K562 (cell line): ENCODE data around the gene MAMDC2. TPM values are rescaled to one million over a fixed set of nuclear protein-coding genes. Genes with fewer than 3 reads are reported as not detected.

Experiments
- CTBP1 ChIP-seq: fragments of 450-650 bp; IDR thresholded peaks from 2 replicates; pipeline ENCODE4 v1.6.1; 2016; ENCODE audit warnings: borderline replicate concordance
- ELF4 ChIP-seq: fragments of 450-650 bp; formaldehyde crosslinking; IDR thresholded peaks from 2 replicates; pipeline ENCODE4 v1.4.0; 2022; ENCODE audit warnings: missing genetic modification characterization
- HEY1 ChIP-seq: fragments of 250-450 bp; sonication (Bioruptor Pico); IDR thresholded peaks from 2 replicates; pipeline ENCODE4 v1.5.0; 2020; ENCODE audit warnings: mild to moderate bottlenecking, moderate library complexity, borderline replicate concordance
- HSF4 ChIP-seq: fragments of 250-450 bp; sonication (Bioruptor Pico); IDR thresholded peaks from 2 replicates; pipeline ENCODE4 v2.1.2; 2022; ENCODE audit warnings: mild to moderate bottlenecking, moderate library complexity, borderline replicate concordance
- MCM2 ChIP-seq: fragments of 450-650 bp; IDR thresholded peaks from 2 replicates; pipeline ENCODE4 v1.6.1; 2017; ENCODE audit warnings: low read depth, mild to moderate bottlenecking
- MXI1 ChIP-seq: IDR thresholded peaks from 2 replicates; pipeline ENCODE4 v1.6.1; 2011; ENCODE audit warnings: low read depth, mild to moderate bottlenecking, improper control_type of control experiment, low read length
- NBN ChIP-seq: fragments of 450-650 bp; IDR thresholded peaks from 2 replicates; pipeline ENCODE4 v1.6.1; 2016; ENCODE audit warnings: low read depth, mild to moderate bottlenecking
- NR2F6 ChIP-seq: fragments of 450-650 bp; formaldehyde crosslinking; IDR thresholded peaks from 2 replicates; pipeline ENCODE4 v1.4.0; 2020; ENCODE audit warnings: mild to moderate bottlenecking
- PML ChIP-seq: IDR thresholded peaks from 2 replicates; pipeline ENCODE4 v1.6.1; 2012; ENCODE audit warnings: low read length, inconsistent platforms
- RBM25 ChIP-seq: fragments of 200-400 bp; formaldehyde crosslinking; IDR thresholded peaks from 2 replicates; pipeline ENCODE4 v1.6.1; 2018; ENCODE audit warnings: low read length, low read depth, moderate library complexity; ENCODE audit not compliant: severe bottlenecking
- SREBF2 ChIP-seq: sonication (generic); formaldehyde crosslinking; IDR thresholded peaks from 2 replicates; pipeline ENCODE4 v1.4.0; 2020; ENCODE audit warnings: mild to moderate bottlenecking, missing genetic modification reagents
- TCF3 ChIP-seq: sonication (generic); formaldehyde crosslinking; IDR thresholded peaks from 2 replicates; pipeline ENCODE4 v1.4.0; 2020; ENCODE audit warnings: mild to moderate bottlenecking, missing genetic modification reagents
- TRIM24 ChIP-seq, 2 experiments: fragments of 450-650 bp; IDR thresholded peaks; 2 replicates each; pipeline ENCODE4 v1.6.1; 2016
- YY1 ChIP-seq, 3 experiments: IDR thresholded peaks; 2 replicates each; pipeline ENCODE4 v1.6.1; 2011; ENCODE audit warnings: low read length in 2 of 3, mild to moderate bottlenecking in 2 of 3, moderate library complexity in 2 of 3, borderline replicate concordance in 1 of 3, control low read depth in 1 of 3, low read depth in 1 of 3; ENCODE audit not compliant: insufficient read depth in 3 of 3, insufficient replicate concordance in 2 of 3, control insufficient read depth in 1 of 3, insufficient read length in 1 of 3; ENCODE audit errors: extremely low read depth in 1 of 3
- ZNF644 ChIP-seq: fragments of 200-800 bp; sonication (Bioruptor generic); IDR thresholded peaks from 2 replicates; pipeline ENCODE4 v1.6.1; 2016; ENCODE audit warnings: low read depth, missing genetic modification characterization, missing compliant biosample characterization
- ZNF766 ChIP-seq: fragments of 200-800 bp; sonication (Bioruptor generic); conservative IDR thresholded peaks from 2 replicates; pipeline ENCODE4 v1.6.1; 2016; ENCODE audit warnings: missing genetic modification characterization, missing compliant biosample characterization
- ZNF785 ChIP-seq: fragments of 250-450 bp; sonication (Bioruptor Pico); IDR thresholded peaks from 2 replicates; pipeline ENCODE4 v1.4.0; 2020; ENCODE audit warnings: mild to moderate bottlenecking
- ZNF79 ChIP-seq: fragments of 250-450 bp; sonication (Bioruptor Pico); IDR thresholded peaks from 2 replicates; pipeline ENCODE4 v1.4.0; 2020; ENCODE audit warnings: low read depth, mild to moderate bottlenecking, moderate library complexity
- polyA plus RNA-seq, 8 experiments: library from polyadenylated mRNA; depleted of rRNA in 4 of 8; stranded (reverse) in 5 of 8; unstranded in 3 of 8; fragments of >200 nt; fragmentation: Nextera tagmentation in 2 of 8; fragmentation: Illumina TruSeq in 1 of 8; extraction: Ambion mirVana in 2 of 8; extraction: Trizol in 1 of 8; gene quantifications; 2 replicates each; pipeline versions ENCODE4 v1.2.1 to v1.2.3, GENCODE V29; 2011 to 2014; ENCODE audit warnings: inconsistent platforms in 1 of 8, missing spikeins in 1 of 8
- total RNA-seq, 7 experiments: library from RNA; depleted of rRNA in 6 of 7; stranded (reverse); fragments of >200 nt in 6 of 7; fragmentation: Illumina TruSeq in 2 of 7; extraction: Trizol in 2 of 7; gene quantifications; 2 replicates each; pipeline versions ENCODE4 v1.2.1 to v1.2.3, GENCODE V29; 2011 to 2021; ENCODE audit warnings: low replicate concordance in 1 of 7
- TF ChIP-seq, protein P1 (sequence below): fragments of 450-650 bp; IDR thresholded peaks from 2 replicates; pipeline ENCODE4 v1.7.1; 2018; ENCODE audit warnings: mild to moderate bottlenecking, low read depth; ENCODE audit not compliant: partially characterized antibody
- TF ChIP-seq, protein P2 (sequence below): sonication (generic); formaldehyde crosslinking; IDR thresholded peaks from 2 replicates; pipeline ENCODE4 v1.8.0; 2022; ENCODE audit warnings: mild to moderate bottlenecking, missing genetic modification reagents
- TF ChIP-seq, protein P3 (sequence below): fragments of 250-450 bp; sonication (Bioruptor Pico); IDR thresholded peaks from 2 replicates; pipeline ENCODE4 v1.5.0; 2020; ENCODE audit warnings: mild to moderate bottlenecking
- TF ChIP-seq, protein P4 (sequence below): fragments of 250-450 bp; sonication (Bioruptor Pico); IDR thresholded peaks from 2 replicates; pipeline ENCODE4 v1.6.1; 2021; ENCODE audit warnings: mild to moderate bottlenecking
- TF ChIP-seq, protein P5 (sequence below): fragments of 250-450 bp; sonication (Bioruptor Pico); IDR thresholded peaks from 2 replicates; pipeline ENCODE4 v1.8.0; 2021; ENCODE audit warnings: moderate library complexity, mild to moderate bottlenecking, inconsistent platforms

Gene MAMDC2
- total and polyA plus RNA-seq, 9 of the 15 experiments (the other 6 are each of a cell fraction or from before 2014, with no cell fraction given): 0.01 to 0.03 TPM; not detected in 7

DNA sequence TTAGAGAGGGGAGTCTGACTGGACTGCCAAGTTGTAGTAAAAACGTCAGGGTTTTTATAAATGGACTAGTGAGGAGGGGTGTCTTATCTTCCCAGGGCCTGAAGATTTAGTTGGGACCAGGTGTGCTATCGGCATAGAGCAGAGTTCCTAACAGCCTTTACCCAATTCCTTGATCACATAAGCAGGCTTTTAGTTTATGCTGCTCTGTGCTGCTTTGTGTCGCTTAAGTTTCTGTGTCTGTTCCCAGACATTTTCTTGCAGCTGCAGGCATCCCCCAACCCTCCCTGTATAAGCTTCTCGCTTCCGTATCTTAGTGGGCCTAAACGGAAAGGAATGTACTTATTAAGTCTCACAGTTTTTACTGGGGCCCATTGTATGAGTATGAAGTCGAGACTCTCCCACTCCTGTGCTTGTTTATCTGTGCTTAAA, 212.5 kb downstream of the MAMDC2 start (continued):
- TF ChIP-seq PML: peak; percentile 58
- TF ChIP-seq ZNF79 (CRISPR knock-in tag): no peak
- no peak for TF ChIP-seq RBM25
- TF ChIP-seq TRIM24 (IDR thresholded peaks at IDR 0.05): peak; percentile 52 to 66
- no peak for TF ChIP-seq CTBP1
- TF ChIP-seq HEY1 (CRISPR knock-in tag): no peak
- TF ChIP-seq, protein P1, sequence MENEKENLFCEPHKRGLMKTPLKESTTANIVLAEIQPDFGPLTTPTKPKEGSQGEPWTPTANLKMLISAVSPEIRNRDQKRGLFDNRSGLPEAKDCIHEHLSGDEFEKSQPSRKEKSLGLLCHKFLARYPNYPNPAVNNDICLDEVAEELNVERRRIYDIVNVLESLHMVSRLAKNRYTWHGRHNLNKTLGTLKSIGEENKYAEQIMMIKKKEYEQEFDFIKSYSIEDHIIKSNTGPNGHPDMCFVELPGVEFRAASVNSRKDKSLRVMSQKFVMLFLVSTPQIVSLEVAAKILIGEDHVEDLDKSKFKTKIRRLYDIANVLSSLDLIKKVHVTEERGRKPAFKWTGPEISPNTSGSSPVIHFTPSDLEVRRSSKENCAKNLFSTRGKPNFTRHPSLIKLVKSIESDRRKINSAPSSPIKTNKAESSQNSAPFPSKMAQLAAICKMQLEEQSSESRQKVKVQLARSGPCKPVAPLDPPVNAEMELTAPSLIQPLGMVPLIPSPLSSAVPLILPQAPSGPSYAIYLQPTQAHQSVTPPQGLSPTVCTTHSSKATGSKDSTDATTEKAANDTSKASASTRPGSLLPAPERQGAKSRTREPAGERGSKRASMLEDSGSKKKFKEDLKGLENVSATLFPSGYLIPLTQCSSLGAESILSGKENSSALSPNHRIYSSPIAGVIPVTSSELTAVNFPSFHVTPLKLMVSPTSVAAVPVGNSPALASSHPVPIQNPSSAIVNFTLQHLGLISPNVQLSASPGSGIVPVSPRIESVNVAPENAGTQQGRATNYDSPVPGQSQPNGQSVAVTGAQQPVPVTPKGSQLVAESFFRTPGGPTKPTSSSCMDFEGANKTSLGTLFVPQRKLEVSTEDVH: no peak
- no peak for TF ChIP-seq SREBF2 (CRISPR knock-in tag)
- no peak for TF ChIP-seq YY1 (IDR thresholded peaks at IDR 0.05; ENCODE audit: borderline replicate concordance in 1 of 3, control insufficient read depth in 1 of 3, extremely low read depth in 1 of 3, insufficient read depth in 3 of 3, insufficient read length in 1 of 3, insufficient replicate concordance in 2 of 3, low read depth in 1 of 3, low read length in 2 of 3)
- TF ChIP-seq ZNF766: no peak
- TF ChIP-seq NR2F6 (CRISPR knock-in tag): no peak
- TF ChIP-seq, protein P2, sequence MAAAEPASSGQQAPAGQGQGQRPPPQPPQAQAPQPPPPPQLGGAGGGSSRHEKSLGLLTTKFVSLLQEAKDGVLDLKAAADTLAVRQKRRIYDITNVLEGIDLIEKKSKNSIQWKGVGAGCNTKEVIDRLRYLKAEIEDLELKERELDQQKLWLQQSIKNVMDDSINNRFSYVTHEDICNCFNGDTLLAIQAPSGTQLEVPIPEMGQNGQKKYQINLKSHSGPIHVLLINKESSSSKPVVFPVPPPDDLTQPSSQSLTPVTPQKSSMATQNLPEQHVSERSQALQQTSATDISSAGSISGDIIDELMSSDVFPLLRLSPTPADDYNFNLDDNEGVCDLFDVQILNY: no peak
- TF ChIP-seq MCM2: no peak
- TF ChIP-seq TCF3 (CRISPR knock-in tag): peak; percentile 81
- TF ChIP-seq ZNF644: no peak
- TF ChIP-seq NBN: 0 out of 2 replicates have a peak, but pooled peaks have one; percentile 69
- TF ChIP-seq, protein P3, sequence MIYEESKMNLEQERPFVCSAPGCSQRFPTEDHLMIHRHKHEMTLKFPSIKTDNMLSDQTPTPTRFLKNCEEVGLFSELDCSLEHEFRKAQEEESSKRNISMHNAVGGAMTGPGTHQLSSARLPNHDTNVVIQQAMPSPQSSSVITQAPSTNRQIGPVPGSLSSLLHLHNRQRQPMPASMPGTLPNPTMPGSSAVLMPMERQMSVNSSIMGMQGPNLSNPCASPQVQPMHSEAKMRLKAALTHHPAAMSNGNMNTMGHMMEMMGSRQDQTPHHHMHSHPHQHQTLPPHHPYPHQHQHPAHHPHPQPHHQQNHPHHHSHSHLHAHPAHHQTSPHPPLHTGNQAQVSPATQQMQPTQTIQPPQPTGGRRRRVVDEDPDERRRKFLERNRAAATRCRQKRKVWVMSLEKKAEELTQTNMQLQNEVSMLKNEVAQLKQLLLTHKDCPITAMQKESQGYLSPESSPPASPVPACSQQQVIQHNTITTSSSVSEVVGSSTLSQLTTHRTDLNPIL (CRISPR knock-in tag): no peak
- TF ChIP-seq, protein P4, sequence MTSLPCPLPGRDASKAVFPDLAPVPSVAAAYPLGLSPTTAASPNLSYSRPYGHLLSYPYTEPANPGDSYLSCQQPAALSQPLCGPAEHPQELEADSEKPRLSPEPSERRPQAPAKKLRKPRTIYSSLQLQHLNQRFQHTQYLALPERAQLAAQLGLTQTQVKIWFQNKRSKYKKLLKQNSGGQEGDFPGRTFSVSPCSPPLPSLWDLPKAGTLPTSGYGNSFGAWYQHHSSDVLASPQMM (CRISPR knock-in tag): no peak
- TF ChIP-seq MXI1: no peak
- no peak for TF ChIP-seq ELF4
- TF ChIP-seq, protein P5, sequence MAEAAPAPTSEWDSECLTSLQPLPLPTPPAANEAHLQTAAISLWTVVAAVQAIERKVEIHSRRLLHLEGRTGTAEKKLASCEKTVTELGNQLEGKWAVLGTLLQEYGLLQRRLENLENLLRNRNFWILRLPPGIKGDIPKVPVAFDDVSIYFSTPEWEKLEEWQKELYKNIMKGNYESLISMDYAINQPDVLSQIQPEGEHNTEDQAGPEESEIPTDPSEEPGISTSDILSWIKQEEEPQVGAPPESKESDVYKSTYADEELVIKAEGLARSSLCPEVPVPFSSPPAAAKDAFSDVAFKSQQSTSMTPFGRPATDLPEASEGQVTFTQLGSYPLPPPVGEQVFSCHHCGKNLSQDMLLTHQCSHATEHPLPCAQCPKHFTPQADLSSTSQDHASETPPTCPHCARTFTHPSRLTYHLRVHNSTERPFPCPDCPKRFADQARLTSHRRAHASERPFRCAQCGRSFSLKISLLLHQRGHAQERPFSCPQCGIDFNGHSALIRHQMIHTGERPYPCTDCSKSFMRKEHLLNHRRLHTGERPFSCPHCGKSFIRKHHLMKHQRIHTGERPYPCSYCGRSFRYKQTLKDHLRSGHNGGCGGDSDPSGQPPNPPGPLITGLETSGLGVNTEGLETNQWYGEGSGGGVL (CRISPR knock-in tag): no peak
- TF ChIP-seq HSF4 (CRISPR knock-in tag): no peak
- TF ChIP-seq ZNF785 (CRISPR knock-in tag): no peak
